Activated CD8-positive, alpha-beta memory T cell treated with anti-CD3 and anti-CD28 coated beads, Interleukin-2, amount 50 U/mL, for 24 hours (primary cell): ENCODE measurements around the gene PAQR9.

Source experiments
- DNase-seq: peaks from one replicate; pipeline ENCODE4 v3.0.0-alpha.2; 2020; ENCODE audit errors: extremely low read depth

Gene PAQR9

DNA sequence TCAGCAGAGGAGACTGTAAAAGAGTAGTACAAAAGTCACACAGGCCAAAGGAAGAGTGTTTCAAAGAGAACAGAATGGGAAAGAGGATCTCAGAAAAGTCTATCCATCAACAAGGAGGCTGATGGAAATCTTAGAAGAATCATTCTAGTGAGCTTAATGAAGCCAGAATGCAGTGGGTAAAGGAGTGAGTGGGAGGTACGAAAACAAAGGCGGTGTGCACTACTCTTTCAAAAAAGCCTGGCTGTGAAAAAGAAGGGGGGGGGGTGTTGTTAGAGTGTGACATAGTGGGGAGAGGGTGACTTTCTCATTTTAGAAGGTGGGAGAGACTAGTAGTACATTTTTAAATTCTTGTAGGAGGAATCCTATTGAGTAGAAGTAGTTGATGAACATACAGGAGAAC is 11.7 kb downstream of the PAQR9 start:
- no peak for DNase-seq

GRCh38 chr3:142950972-142951371 is 12.5 kb downstream of the PAQR9 start:
- no peak for DNase-seq

GRCh38 chr3:142947799-142948575 is 15.5 kb downstream of the PAQR9 start:
- no peak for DNase-seq

DNA sequence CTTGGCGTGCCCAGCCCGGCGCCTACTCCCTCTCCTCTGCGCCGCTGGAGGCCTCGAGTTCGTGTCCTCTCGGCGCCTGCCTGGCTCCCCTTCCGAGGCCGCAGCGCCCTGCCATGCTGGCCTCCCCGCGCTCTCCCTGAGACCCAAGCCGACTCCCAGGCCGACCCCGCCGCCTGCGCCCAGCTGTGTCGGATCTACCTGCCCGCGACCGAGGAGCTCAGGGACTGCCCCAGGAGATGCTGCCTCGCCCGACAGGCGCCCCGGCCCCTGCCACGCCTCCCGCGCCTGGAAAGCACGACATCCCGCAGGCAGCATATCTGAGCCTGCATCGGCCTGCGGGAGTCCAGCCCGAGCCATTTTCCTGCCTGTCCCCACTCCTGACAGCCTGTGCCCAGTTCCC is 16.1 kb downstream of the PAQR9 start:
- no peak for DNase-seq

DNA sequence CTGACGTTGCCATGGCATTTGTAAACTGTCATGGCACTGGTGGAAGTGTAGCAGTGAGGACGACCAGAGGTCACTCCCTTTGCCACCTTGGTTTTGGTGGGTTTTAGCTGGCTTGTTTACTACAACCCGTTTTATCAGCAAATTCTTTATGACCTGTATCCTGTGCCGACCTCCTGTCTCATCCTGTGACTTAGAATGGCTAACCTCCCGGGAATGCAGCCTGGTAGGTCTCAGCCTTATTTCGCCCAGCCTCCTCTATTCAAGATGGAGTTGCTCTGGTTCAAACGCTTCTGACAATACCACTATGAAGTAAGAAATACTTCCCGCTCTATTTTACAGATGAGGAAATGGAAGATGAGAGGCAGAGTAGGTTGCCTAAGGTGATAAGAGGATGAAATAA is 16.6 kb downstream of the PAQR9 start:
- DNase-seq: no peak

DNA sequence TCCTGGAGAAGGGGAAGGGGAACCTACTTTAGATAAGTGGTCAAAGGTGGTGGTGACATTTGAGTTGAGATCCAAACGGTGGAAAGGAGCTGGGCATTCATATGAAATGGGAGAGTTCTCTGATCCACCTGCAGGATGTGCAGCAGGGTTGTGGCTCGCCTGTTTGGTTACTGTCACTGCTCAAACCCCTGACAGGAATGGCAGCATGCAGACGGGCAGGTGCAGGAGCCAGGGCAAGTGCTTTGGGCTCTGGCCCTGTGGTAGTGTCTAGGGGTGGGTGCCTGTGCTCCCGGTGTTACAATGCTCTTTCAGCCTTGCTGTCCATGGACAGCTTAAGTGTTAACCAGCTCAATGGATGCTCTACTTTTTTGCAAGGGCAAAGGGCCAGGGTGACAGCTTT is 18.5 kb downstream of the PAQR9 start:
- no peak for DNase-seq

DNA sequence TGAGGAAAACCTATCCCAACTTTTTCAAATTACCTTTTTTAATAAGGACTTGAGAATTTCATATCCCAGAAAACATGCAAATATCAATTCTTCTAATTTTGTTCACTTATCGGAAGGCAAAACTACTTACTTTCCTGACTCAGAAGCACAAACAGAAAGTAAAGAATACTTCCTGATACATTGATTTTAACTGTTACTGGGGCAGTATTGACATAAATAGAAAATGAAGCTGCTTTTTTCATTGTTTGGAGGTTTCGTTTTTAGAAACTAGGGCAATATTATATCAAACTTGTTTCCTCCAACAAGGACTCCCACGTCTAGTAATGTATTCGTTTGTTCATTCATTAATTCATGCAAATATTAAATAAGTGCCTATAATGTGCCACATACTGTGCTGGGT is 19.1 kb downstream of the PAQR9 start:
- no peak for DNase-seq

DNA sequence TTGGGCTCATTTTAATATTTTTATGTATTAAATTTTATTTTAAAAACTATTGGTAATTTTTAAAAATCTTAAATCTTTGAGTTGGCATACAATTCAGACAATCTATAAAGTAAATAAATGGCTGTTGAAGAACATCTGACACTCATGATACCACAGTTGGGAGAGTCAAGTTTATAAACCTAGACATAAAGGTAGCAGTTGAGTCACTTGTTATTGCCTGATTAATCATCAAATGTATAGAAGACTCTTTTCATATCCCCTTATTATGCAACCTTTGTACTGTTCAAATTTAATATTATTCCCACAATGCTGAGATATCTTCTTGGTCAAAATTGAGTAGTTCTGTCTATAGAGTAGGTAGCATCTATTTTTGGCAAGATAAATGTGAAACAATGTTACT is 19.6 kb downstream of the PAQR9 start:
- no peak for DNase-seq

GRCh38 chr3:142943349-142943748 is 20.1 kb downstream of the PAQR9 start:
- DNase-seq: no peak

- no peak for DNase-seq
Measured at GRCh38 chr3:142941373-142942123, 21.9 kb downstream of the PAQR9 start.

DNA sequence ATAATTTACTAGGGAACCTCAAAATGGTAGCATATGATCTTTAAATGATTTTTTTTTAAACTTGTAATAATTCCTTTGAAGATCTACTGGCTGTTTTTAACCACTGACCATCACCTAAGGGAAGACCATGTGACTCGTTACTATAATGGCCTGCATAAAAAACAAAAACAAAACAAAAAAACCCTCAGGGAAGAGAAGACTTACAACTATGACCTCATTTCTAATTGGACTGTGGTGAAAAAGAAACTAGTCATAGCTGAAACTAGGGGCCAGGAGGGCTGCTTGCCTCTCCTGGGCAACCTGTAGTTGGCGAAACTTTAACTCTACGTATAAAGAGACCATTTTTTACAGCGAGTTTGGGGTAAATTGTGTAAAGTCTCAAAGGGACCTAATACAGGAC is 23.0 kb downstream of the PAQR9 start:
- DNase-seq: no peak

DNA sequence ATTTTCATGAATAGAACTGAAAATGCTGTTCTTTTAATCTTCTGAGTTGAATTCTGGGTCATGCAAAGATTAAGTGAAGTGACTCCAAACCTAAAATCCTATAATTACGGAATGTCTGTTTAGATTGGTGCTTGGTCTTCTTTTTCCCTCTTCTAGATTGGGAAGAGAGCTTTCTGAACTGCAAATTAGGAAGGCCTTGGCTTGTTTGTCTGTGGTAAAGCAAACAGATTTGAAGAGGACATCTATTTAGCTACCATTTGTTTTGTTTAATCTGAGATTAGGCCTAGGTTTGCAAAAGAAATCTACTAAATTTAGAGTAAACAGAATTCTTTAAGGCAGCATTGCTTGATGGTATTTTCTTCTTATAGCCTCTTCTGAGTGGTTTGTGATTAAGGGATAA is 23.5 kb downstream of the PAQR9 start:
- no peak for DNase-seq

GRCh38 chr3:142935963-142936362 is 27.5 kb downstream of the PAQR9 start:
- DNase-seq: no peak

DNA sequence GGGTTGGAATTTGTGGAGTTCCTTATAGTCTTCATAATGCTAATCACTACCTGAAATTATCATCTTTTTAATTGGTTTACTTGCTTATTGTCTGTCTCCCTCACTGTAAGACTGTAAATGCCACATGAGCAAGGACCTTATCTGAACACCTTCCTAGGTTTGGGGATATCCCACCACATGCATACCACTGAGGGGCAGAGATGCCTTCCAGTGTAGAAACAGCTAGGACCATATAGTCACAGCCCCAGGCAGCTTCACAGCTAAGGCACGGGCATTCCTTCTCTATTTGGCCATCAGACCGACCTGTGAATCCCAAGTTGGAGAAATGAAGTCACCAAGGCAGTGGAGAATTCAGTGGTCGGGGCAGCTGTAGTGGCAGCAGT is 28.6 kb downstream of the PAQR9 start:
- no peak for DNase-seq

DNA sequence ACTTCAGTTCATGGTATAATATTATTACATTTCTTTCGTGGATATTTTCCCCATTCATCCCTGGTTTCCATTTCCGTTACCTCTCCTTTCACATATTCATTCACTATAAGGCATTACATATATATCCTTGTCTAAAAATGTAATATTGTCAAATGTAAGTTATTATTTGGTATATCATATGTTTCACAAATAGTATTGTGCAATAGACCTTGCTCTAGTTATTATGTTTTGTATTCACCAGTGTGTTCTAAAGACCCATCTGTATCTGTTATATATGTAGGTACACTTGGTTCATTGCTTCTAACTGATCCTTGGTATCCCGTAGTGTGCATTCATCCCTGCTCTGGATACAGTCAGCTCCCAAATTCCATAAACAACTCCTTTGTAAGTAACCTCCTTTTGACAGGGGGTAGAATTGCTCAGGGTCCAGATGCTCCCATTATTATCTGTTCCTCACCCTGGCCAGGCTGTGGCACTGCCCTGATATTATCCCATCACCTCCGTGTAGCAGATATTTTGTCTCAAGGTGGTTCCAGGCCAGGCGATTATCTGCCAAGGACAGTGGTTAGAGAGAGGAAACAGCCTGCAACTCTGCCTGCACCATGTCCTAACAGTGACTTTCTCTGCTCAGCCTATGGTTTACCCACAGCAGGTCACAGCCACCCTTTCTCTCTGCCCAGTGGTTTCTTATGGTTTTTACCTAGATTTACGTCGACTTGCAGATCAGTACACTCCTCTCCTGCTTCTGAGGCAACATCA is 29.2 kb downstream of the PAQR9 start:
- DNase-seq: no peak

DNA sequence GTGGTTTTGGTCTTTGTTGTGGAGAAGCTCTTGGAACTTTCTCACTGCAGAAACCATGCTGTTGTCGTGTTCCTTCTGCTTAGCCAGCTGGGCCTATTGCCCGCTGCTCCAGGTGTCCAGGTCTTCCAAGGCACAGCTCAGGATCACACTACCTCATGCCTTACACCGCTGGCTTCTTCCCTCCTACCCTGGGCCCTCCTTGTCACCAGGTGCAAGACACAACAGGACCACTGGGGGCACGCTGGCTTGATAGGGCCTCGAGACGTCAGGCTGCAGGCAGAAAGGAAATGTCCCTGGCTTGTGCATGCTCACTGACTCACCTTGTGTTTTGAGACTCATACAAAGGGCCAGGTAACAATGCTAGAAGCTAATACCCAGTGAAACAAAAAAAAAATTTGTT is 32.3 kb downstream of the PAQR9 start:
- no peak for DNase-seq

GRCh38 chr3:142930463-142930862 is 33.0 kb downstream of the PAQR9 start:
- no peak for DNase-seq

DNA sequence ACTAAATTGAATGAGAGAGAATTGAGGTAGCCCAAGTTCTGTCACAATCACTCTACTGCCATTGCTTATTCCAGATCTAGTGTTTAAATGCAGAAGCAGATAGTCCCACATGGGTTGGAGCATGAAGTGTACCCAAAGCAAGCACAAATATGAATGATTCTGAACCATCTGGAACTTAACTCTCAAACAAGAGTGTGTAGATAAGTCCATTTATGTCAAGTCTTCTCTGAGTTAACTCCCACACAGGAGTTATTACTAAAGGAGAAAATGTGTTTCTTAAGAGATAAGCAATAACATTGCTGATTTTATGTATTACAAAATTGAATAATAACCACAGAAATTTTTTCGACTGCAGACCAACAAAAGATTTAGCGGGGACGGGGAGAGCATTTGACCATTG is 33.6 kb downstream of the PAQR9 start:
- DNase-seq: no peak

DNA sequence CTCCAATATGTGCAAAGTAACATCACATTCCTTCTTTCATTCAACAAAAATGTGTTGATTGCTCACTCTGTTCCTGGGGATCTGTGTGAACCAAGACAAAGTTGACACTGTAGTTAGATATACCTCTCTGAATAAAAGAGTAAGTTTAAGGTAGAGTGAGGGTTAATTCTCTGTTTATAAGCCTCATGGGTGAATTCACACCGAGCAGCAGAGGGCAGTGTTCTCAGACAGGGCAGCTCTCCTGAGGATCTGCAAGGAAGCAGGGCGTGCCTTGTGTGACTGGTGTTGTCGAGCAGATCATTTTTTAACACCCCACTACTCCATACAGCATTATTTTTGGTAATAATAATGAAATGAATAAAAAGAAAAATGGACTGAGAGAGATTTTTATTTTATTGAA is 34.4 kb downstream of the PAQR9 start:
- peak; percentile 14 for DNase-seq

DNA sequence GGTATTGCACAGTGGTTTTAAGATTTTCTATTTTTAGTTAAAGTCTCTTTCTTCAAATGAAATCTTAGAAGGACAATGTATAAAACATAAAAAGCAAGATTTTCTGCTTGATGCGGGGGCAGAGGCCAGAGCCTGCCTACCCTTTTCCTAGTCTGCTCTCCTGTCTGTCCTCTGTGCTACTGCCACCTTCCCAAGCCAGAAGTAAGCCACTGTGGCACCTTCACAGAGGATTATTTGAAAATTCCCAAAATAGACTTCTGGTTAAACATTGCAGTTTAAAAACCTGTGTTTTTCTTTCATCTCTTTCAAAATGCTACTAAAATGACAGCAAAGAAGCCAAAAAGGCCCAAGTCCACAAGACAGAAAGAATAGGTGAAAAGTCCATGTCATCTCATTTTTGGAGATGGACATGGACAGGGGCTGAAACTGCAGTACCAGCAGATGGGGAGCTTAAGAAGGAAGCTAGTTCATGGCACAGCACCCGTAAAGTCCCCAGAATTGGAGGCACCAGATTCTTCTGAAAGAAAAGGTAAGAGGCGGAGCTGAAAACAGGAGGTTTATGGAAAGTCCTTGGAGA is 37.0 kb downstream of the PAQR9 start:
- DNase-seq: no peak

- no peak for DNase-seq
Measured at GRCh38 chr3:142925140-142925539, 38.3 kb downstream of the PAQR9 start.

GRCh38 chr3:142923694-142924093 is 39.8 kb downstream of the PAQR9 start:
- DNase-seq: no peak
